D721Med (cell line): Measurements from ENCODE around the gene TBC1D12.
A peak's percentile ranks its signal among the peaks of the same experiment; 100 is the strongest.

Experiments used
- DNase-seq: peaks from one replicate; pipeline ENCODE4 v3.0.0; 2011; ENCODE audit warnings: low spot score; ENCODE audit not compliant: insufficient read length
- FAIRE-seq: peaks from 2 replicates; lab custom pipeline; 2011; peaks lifted over from hg19 to GRCh38; lab: Jason Lieb, UNC
- CTCF ChIP-seq: IDR thresholded peaks from 2 replicates; pipeline ENCODE4 v1.5.1; 2012; ENCODE audit warnings: mild to moderate bottlenecking, control low read depth; ENCODE audit not compliant: insufficient read depth; ENCODE audit errors: missing control alignments

Gene TBC1D12

GRCh38 chr10:94428766-94429707 lies 26.7 kb downstream of the TBC1D12 start:
- no peak for FAIRE-seq
- no peak for DNase-seq
- TF ChIP-seq CTCF, result no peak

- DNase-seq (no peak), FAIRE-seq (no peak)
- no peak for TF ChIP-seq CTCF
Observed at GRCh38 chr10:94430701-94431100, 28.4 kb downstream of the TBC1D12 start.

DNA sequence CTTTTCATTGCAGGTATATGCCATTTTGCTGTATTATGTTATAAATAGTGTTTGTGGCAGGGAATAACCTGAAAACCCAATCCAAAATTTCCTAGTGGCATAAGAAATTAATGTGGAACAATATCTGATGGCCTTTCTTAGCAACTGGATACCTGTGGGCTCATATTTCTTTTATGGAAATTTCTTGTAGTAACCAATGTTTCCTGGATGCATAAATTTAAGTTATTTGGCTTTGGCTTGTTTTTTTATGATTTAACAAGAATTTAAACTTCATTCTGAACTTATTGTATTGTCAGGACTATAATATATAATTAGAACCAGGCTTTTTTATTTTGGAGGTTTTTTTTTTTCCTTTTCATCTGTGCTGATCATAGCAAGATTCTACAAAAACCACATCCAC lies 30.1 kb downstream of the TBC1D12 start:
- TF ChIP-seq CTCF, result no peak
- DNase-seq (no peak), FAIRE-seq (no peak)

DNA sequence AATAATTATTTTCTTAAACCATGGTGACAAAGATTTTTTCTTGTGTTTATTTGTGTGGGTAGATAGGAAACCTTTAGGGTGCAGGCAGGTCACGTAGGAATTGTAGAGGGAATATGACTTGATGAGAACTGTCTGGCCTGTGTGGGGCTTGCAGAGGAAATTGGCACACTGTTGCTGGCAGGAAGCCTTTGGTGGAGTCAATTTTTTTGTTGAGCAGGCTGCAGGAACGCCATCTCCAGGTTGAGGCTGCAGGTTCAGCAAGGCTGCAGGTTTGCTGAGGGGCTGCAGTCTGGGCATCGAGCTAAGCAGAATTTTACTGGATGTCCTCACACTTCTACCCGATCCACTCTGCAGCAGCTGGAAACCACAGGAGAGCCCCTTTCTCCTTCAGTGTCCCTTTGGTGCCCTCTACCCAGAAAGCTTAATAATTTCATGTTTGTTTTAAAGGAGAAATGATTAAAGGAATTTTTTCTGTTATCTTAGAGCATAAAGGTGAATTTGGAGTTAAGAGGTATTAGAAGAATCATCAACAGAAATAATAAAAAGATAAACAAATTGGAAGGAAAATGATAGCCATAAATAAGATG lies 37.0 kb downstream of the TBC1D12 start:
- no peak for FAIRE-seq
- DNase-seq, result no peak
- peak; percentile 10 for TF ChIP-seq CTCF

- DNase-seq (no peak), FAIRE-seq (no peak)
- no peak for TF ChIP-seq CTCF
Observed at GRCh38 chr10:94440096-94440495, 37.8 kb downstream of the TBC1D12 start.

GRCh38 chr10:94443047-94443446 lies 40.7 kb downstream of the TBC1D12 start:
- DNase-seq, result no peak
- FAIRE-seq, result no peak
- TF ChIP-seq CTCF, result no peak

DNA sequence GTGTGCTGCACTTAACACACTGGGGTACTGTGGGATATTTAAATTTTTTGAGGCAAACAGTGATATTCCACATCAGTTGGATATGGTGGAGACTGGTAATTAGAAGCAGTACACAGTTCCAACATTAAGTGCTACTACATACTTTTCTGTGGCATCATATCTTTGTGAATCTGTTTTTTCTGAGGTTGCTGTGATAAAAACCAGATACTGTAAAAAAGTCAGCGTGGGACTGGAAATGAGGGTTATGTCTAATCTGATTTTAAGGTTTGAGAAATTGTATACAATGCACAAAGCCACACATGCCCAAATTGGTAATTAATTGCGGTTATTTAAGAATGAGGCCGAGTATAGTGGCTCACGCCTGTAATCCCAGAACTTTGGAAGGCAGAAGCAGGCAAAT lies 41.2 kb downstream of the TBC1D12 start:
- no peak for TF ChIP-seq CTCF
- FAIRE-seq, result no peak
- no peak for DNase-seq
